ENCODE results near the gene RNU6-9. TPM values are rescaled to one million over a fixed set of nuclear protein-coding genes. Genes with fewer than 3 reads are reported as not detected.

RNU6-9 gene
- total and polyA plus RNA-seq, 2 of the 13 experiments (the other 11 are each of a cell fraction or from before 2014, with no cell fraction given), result under 0.01 TPM; not detected in 1

DNA sequence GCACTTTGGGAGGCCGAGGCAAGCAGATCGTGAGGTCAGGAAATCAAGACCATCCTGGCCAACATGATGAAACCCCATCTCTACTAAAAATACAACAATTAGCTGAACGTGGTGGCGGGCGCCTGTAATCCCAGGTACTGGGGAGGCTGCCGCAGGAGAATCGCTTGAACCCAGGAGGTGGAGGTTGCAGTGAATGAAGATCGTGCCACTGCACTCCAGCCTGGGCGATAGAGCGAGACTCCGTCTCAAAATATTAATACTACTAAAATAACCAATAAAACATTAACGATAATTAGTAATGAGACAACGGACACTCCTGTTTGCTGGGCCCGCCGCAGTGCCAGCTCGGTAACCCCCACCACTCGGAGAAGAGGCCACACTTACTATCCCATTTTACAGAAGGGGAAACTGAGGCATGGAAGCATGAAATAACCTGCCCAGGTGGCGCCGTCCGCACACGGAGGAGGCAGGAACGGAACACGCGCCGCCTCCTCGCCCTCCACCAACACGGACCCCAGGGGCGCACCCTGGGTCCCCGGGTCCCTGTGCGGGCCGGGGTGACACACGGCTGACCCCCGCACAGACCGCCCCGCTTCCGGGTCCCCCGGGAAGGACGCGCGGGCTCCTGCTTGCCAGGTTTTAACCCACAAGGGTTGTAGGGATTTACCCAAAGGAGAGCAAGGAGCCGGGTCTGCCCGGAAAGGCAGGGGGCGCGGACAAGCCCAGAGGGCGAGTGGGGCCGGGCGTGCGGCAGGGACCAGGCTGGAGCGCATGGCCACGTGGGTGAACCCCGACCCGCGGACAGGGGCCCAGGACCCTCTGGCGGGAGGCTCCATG lies 18.1 kb downstream of the RNU6-9 start (continued):
- TF ChIP-seq ZNF629 (CRISPR knock-in tag; conservative IDR thresholded peaks at IDR 0.05) (peak; percentile 81), ZBTB3 (CRISPR knock-in tag; IDR thresholded peaks at IDR 0.05; ENCODE audit: borderline replicate concordance, low read depth) (no peak), ZFP36L1 (CRISPR knock-in tag; IDR thresholded peaks at IDR 0.05) (no peak), AGO1 (IDR thresholded peaks at IDR 0.05; ENCODE audit: low read depth, low read length, poor library complexity, severe bottlenecking) (peak; percentile 28), PLRG1 (conservative IDR thresholded peaks at IDR 0.05) (no peak), SPEN (CRISPR knock-in tag; IDR thresholded peaks at IDR 0.05; ENCODE audit: low read depth) (no peak), FOXM1 (CRISPR knock-in tag; IDR thresholded peaks at IDR 0.05) (no peak), MXD4 (CRISPR knock-in tag; IDR thresholded peaks at IDR 0.05) (no peak), ZNF180 (CRISPR knock-in tag; IDR thresholded peaks at IDR 0.05; ENCODE audit: borderline replicate concordance, low read depth) (no peak)

DNA sequence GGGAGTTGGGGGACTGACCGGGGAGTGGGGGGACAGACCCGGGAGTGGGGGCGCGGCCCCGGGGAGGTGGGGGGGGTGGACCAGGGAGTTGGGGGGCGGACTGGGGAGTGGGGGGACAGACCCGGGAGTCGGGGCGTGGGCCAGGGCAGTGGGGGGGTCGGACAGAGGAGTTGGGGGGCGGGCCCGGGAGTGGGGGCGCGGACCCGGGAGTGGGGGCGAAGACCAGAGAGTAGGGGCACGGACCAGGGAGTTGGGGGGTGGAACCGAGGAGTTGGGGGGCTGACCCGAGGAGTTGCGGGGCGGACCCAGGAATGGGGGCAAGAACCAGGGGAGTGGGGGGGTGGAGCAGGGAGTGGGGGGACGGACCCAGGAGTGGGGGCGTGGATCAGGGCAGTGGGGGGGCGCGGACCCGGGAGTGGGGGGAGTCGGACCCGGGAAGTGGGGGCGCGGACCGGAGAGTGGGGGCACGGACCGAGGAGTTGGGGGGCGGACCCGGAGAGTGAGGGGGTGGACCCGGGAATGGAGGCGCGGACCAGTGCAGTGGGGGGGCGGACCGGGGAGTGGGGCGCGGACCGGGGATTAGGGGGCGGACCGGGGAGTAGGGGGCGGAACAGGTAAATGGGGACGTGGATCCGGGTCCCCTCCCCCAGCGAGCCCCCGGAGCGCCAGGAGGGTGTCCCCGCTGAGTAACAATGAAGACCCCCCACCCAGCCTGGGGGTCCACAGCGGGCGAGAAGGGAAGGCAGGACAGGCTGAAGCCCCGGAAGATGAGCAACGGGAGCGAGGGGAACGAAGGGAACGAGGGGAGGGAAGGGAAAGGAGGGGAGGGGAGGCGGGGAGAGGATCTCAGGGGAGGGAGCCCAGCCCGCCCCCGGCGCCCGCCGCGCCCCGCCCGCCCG lies 19.1 kb downstream of the RNU6-9 start:
- peaks cover 18% of the 10 kb centered on the region for H3K79me2 ChIP-seq (ENCODE audit: insufficient read depth, low read length)
- peak overlapping the region; percentile 73; the same call in 1 of the 2 replicates for H3K9ac ChIP-seq (ENCODE audit: insufficient read depth, low read depth, low read length)
- ChIA-PET POLR2A (no interaction called here), CTCF (ENCODE audit: low intra/inter-chr PET ratio, low total read pairs) (no interaction called here)
- no TSS peak for BruUV-seq (replicated peaks)
- H3K4me1 ChIP-seq (ENCODE audit: insufficient read depth, low read length), result peaks cover 32% of the 10 kb centered on the region
- in situ Hi-C loops (cut with HindIII; ENCODE audit: extremely low pct_ligation_motif_present, low pct_unique_long_range_greater_than_20kb), result no loop called here
- peak overlapping the region; percentile 26 for H3K27ac ChIP-seq (ENCODE audit: extremely low read length, insufficient read depth, low read length)
- FAIRE-seq, result no peak
- intact Hi-C loops (cut with micrococcal nuclease; ENCODE audit: unreplicated experiment), result no loop called here
- H3K36me3 ChIP-seq (replicated peaks in 1 of 2; ENCODE audit: control insufficient read depth in 1 of 2, insufficient read depth in 2 of 2, low read length in 2 of 2), result no peaks in the 10 kb centered on the region
- H3K4me3 ChIP-seq (replicated peaks in 1 of 3; ENCODE audit: insufficient read depth in 1 of 3, low read depth in 2 of 3, low read length in 3 of 3), result peak overlapping the region; percentile 69 to 97 (median 90); a peak in 4 of 6 replicates
- H3K9me3 ChIP-seq (ENCODE audit: low read length), result no peaks in the 10 kb centered on the region
- no peaks in the 10 kb centered on the region; the same call in 1 of the 2 replicates for H4K20me1 ChIP-seq (ENCODE audit: insufficient read depth, low read length)
- H2AFZ ChIP-seq (ENCODE audit: low read length), result no peak overlapping the region
- no peak for ATAC-seq
- H3K27me3 ChIP-seq (ENCODE audit: control insufficient read depth in 1 of 2, insufficient read depth in 2 of 2, low read length in 2 of 2), result no peaks in the 10 kb centered on the region; a peak in 1 of 5 replicates
- H3K4me2 ChIP-seq (ENCODE audit: low read depth, low read length), result peak overlapping the region; percentile 23
- DNase-seq (ENCODE audit: low spot score), result no peak
- 26% methylated on average over 64 of the region's 69 CpGs for WGBS (ENCODE audit: low lambda C conversion rate)
- TF ChIP-seq, protein P1, sequence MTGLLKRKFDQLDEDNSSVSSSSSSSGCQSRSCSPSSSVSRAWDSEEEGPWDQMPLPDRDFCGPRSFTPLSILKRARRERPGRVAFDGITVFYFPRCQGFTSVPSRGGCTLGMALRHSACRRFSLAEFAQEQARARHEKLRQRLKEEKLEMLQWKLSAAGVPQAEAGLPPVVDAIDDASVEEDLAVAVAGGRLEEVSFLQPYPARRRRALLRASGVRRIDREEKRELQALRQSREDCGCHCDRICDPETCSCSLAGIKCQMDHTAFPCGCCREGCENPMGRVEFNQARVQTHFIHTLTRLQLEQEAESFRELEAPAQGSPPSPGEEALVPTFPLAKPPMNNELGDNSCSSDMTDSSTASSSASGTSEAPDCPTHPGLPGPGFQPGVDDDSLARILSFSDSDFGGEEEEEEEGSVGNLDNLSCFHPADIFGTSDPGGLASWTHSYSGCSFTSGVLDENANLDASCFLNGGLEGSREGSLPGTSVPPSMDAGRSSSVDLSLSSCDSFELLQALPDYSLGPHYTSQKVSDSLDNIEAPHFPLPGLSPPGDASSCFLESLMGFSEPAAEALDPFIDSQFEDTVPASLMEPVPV (CRISPR knock-in tag; IDR thresholded peaks at IDR 0.05), result no peak
- TF ChIP-seq ZNF460 (CRISPR knock-in tag; IDR thresholded peaks at IDR 0.05; ENCODE audit: borderline replicate concordance), result no peak
- TF ChIP-seq, protein P2, sequence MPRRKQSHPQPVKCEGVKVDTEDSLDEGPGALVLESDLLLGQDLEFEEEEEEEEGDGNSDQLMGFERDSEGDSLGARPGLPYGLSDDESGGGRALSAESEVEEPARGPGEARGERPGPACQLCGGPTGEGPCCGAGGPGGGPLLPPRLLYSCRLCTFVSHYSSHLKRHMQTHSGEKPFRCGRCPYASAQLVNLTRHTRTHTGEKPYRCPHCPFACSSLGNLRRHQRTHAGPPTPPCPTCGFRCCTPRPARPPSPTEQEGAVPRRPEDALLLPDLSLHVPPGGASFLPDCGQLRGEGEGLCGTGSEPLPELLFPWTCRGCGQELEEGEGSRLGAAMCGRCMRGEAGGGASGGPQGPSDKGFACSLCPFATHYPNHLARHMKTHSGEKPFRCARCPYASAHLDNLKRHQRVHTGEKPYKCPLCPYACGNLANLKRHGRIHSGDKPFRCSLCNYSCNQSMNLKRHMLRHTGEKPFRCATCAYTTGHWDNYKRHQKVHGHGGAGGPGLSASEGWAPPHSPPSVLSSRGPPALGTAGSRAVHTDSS (CRISPR knock-in tag; conservative IDR thresholded peaks at IDR 0.05), result no peak
- TF ChIP-seq, protein P3, sequence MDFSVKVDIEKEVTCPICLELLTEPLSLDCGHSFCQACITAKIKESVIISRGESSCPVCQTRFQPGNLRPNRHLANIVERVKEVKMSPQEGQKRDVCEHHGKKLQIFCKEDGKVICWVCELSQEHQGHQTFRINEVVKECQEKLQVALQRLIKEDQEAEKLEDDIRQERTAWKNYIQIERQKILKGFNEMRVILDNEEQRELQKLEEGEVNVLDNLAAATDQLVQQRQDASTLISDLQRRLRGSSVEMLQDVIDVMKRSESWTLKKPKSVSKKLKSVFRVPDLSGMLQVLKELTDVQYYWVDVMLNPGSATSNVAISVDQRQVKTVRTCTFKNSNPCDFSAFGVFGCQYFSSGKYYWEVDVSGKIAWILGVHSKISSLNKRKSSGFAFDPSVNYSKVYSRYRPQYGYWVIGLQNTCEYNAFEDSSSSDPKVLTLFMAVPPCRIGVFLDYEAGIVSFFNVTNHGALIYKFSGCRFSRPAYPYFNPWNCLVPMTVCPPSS (IDR thresholded peaks at IDR 0.05), result no peak
- TF ChIP-seq RCOR2 (CRISPR knock-in tag; IDR thresholded peaks at IDR 0.05), result no peak
- TF ChIP-seq TARDBP (CRISPR knock-in tag; IDR thresholded peaks at IDR 0.05), result no peak

Measured in HepG2 (cell line).